ENCODE measurements around the gene TTC13. TPM values are rescaled to one million over a fixed set of nuclear protein-coding genes. Genes with fewer than 3 reads are reported as not detected.
"Not testable (repeated sequence)": the region's sequence is repeated elsewhere in the genome, so short reads cannot be mapped to it uniquely, and the experiment has no call there.

Gene TTC13
- total RNA-seq, 1 donor from 2014 or later, result 20.7 TPM

DNA sequence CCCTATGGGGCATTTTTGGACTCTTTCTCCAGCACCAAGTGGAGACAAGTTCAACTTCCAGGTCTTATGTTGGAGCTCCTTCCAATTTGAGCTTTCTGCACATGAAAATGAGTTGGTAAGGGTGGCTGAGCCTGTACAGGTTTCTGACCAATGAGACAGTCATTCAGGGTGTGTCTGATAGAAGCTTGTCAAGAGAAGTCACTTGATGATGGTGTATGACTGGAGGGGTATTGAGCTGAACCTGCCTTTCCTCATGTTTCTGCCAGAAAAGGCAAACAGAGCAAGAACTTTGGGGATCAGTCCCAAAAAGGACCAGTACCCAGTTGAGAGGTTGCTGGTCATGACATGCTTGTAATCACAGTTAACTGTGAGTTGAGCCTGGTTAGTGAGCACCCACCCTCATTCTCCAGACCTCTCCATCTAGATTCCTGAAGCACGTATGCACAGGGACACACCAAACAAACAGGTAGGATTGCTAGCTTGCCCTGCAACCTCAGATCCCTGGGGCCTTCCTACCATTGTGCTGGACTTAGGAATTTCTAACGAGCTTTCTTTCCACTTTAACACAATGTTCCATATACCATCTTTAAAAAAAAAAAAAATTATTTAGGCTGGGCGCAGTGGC lies 34.8 kb upstream of the TTC13 start:
- H3K9me3 Mint-ChIP-seq, result no peaks in the 10 kb centered on the region
- peaks cover 3% of the 10 kb centered on the region for H3K36me3 Mint-ChIP-seq (ENCODE audit: low read depth)
- H3K27me3 Mint-ChIP-seq (ENCODE audit: insufficient read depth), result no peaks in the 10 kb centered on the region
- no peaks in the 10 kb centered on the region for H3K4me1 Mint-ChIP-seq (ENCODE audit: low read depth)
- H3K27ac Mint-ChIP-seq, result no peak overlapping the region
- intact Hi-C loops (cut with micrococcal nuclease), result no loop called here
- no peak for DNase-seq (ENCODE audit: low spot score)
- no peak overlapping the region for H3K4me3 Mint-ChIP-seq

GRCh38 chr1:231011963-231012362 lies 33.3 kb upstream of the TTC13 start:
- Mint-ChIP-seq H3K4me3 (no peak overlapping the region), H3K27me3 (ENCODE audit: insufficient read depth) (no peaks in the 10 kb centered on the region), H3K36me3 (ENCODE audit: low read depth) (no peaks in the 10 kb centered on the region), H3K4me1 (ENCODE audit: low read depth) (no peaks in the 10 kb centered on the region), H3K9me3 (peaks cover 9% of the 10 kb centered on the region), H3K27ac (no peak overlapping the region)
- DNase-seq (ENCODE audit: low spot score), result no peak
- intact Hi-C loops (cut with micrococcal nuclease), result no loop called here

DNA sequence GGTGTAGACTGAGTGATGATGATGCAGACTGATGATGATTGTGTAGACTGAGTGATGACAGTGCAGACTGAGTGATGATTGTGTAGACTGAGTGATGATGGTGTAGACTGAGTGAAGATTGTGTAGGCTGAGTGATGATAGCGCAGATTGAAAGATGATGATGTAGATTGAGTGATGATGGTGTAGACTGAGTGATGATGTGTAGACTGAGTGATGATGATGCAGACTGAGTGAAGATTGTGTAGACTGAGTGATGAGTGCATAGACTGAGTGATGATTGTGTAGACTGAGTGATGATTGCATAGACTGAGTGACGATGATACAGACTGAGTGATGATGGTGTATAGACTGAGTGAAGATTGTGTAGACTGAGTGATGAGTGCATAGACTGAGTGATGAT lies 32.7 kb upstream of the TTC13 start:
- no peaks in the 10 kb centered on the region for H3K36me3 Mint-ChIP-seq (ENCODE audit: low read depth)
- no peak overlapping the region for H3K4me3 Mint-ChIP-seq
- peaks cover 3% of the 10 kb centered on the region for H3K27me3 Mint-ChIP-seq (ENCODE audit: insufficient read depth)
- intact Hi-C loops (cut with micrococcal nuclease), result no loop called here
- no peak overlapping the region for H3K27ac Mint-ChIP-seq
- H3K4me1 Mint-ChIP-seq (ENCODE audit: low read depth), result no peaks in the 10 kb centered on the region
- DNase-seq (ENCODE audit: low spot score), result no peak
- H3K9me3 Mint-ChIP-seq, result peaks cover 15% of the 10 kb centered on the region

GRCh38 chr1:231007535-231007934 lies 28.9 kb upstream of the TTC13 start:
- H3K36me3 Mint-ChIP-seq (ENCODE audit: low read depth); H3K4me3 Mint-ChIP-seq; H3K4me1 Mint-ChIP-seq (ENCODE audit: low read depth); H3K27ac Mint-ChIP-seq; H3K27me3 Mint-ChIP-seq (ENCODE audit: insufficient read depth); intact Hi-C loops (cut with micrococcal nuclease); DNase-seq (ENCODE audit: low spot score): not testable (repeated sequence)
- H3K9me3 Mint-ChIP-seq, result peaks cover 50% of the 10 kb centered on the region

GRCh38 chr1:231001892-231002291 lies 23.2 kb upstream of the TTC13 start:
- Mint-ChIP-seq H3K27me3 (ENCODE audit: insufficient read depth) (peaks cover 2% of the 10 kb centered on the region), H3K36me3 (ENCODE audit: low read depth) (peaks cover 25% of the 10 kb centered on the region), H3K4me1 (ENCODE audit: low read depth) (no peaks in the 10 kb centered on the region), H3K4me3 (no peak overlapping the region), H3K9me3 (peaks cover 42% of the 10 kb centered on the region), H3K27ac (no peak overlapping the region)
- no peak for DNase-seq (ENCODE audit: low spot score)
- intact Hi-C loops (cut with micrococcal nuclease), result no loop called here

GRCh38 chr1:231000639-231001038 lies 22.0 kb upstream of the TTC13 start:
- peaks cover 30% of the 10 kb centered on the region for H3K9me3 Mint-ChIP-seq
- no peaks in the 10 kb centered on the region for H3K4me1 Mint-ChIP-seq (ENCODE audit: low read depth)
- intact Hi-C loops (cut with micrococcal nuclease), result no loop called here
- H3K36me3 Mint-ChIP-seq (ENCODE audit: low read depth), result peaks cover 32% of the 10 kb centered on the region
- H3K27ac Mint-ChIP-seq, result no peak overlapping the region
- no peak overlapping the region for H3K4me3 Mint-ChIP-seq
- no peak for DNase-seq (ENCODE audit: low spot score)
- no peaks in the 10 kb centered on the region for H3K27me3 Mint-ChIP-seq (ENCODE audit: insufficient read depth)

DNA sequence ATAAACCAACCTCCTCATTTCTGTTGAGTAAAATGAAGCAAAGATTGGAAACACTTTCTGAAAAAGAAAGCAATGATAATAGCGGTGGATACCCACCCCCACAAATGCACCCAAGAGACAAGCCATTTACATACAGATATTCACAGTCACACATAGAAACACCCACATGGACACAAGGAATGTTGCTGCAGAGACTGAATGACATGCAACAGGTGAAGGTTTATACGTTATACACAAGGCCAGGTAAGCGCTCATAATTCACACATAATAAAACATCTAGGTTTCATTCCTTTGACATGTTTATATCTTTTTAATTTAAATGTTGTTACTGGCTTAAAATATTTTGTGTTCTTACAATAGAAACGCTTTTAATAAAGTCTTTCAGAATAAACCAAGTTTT lies 21.5 kb upstream of the TTC13 start:
- intact Hi-C loops (cut with micrococcal nuclease), result no loop called here
- DNase-seq (ENCODE audit: low spot score), result no peak
- Mint-ChIP-seq H3K36me3 (ENCODE audit: low read depth) (peaks cover 29% of the 10 kb centered on the region), H3K27ac (no peak overlapping the region), H3K9me3 (peaks cover 25% of the 10 kb centered on the region), H3K4me3 (no peak overlapping the region), H3K27me3 (ENCODE audit: insufficient read depth) (no peaks in the 10 kb centered on the region), H3K4me1 (ENCODE audit: low read depth) (no peaks in the 10 kb centered on the region)

DNA sequence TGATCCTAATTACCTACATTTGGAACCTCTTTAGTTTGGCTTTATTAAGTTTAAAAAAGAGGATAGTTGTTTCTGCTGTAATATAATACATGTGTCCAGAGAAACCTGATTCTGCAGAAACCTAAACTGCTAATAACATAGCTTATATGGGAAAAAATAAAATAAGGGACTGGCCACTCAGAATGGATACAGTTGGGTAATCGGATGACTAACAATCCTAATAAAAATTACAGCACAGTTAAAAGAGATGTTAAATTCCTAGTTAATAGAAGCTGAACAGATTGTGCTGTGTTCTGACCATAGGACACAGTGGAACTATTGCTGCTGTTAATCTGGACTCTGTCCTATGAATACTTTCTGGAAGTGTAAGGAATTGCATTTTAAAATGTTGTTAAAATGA lies 16.2 kb upstream of the TTC13 start:
- Mint-ChIP-seq H3K9me3 (no peaks in the 10 kb centered on the region), H3K27me3 (ENCODE audit: insufficient read depth) (no peaks in the 10 kb centered on the region), H3K36me3 (ENCODE audit: low read depth) (peaks cover 33% of the 10 kb centered on the region), H3K4me1 (ENCODE audit: low read depth) (no peaks in the 10 kb centered on the region), H3K27ac (no peak overlapping the region), H3K4me3 (no peak overlapping the region)
- DNase-seq (ENCODE audit: low spot score), result no peak
- intact Hi-C loops (cut with micrococcal nuclease), result no loop called here

DNA sequence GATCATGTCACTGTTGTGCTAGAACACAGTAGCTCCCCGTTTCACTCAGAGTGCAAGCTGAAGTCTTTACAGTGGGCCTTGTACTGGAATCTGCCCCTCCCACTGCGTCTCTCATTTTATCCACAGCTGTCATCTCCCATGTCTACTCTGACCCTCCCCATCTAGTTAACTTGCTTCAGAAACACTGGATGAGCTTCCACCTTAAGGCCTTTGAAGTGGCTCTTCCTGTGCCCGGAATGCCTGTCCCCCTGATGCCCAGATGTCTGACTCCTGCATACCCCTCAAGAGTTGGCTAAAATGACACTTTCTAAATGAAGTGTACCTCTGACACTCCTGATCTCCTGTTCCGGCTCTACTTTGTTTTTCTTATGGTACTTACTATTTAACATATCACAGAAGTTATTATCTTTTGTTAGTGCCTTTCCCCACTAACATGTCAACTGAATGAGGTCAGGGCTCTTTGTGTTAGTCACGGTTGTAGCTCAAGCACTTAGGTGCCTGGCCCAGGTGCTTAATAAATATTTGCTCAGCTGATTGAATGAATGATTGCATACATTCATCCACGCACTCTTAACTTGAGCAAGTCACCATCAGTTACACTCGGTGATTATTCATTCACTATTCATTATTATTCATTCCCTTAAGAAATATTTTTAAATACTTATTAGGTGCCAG lies 13.6 kb upstream of the TTC13 start:
- Mint-ChIP-seq H3K27me3 (ENCODE audit: insufficient read depth) (no peaks in the 10 kb centered on the region), H3K4me1 (ENCODE audit: low read depth) (no peaks in the 10 kb centered on the region), H3K9me3 (no peaks in the 10 kb centered on the region), H3K4me3 (no peak overlapping the region), H3K36me3 (ENCODE audit: low read depth) (peaks cover 22% of the 10 kb centered on the region), H3K27ac (no peak overlapping the region)
- no peak for DNase-seq (ENCODE audit: low spot score)
- intact Hi-C loops (cut with micrococcal nuclease), result no loop called here

- no peak overlapping the region for H3K27ac Mint-ChIP-seq
- H3K27me3 Mint-ChIP-seq (ENCODE audit: insufficient read depth), result no peaks in the 10 kb centered on the region
- H3K4me3 Mint-ChIP-seq, result no peak overlapping the region
- peaks cover 12% of the 10 kb centered on the region for H3K36me3 Mint-ChIP-seq (ENCODE audit: low read depth)
- no peaks in the 10 kb centered on the region for H3K4me1 Mint-ChIP-seq (ENCODE audit: low read depth)
- no peak for DNase-seq (ENCODE audit: low spot score)
- H3K9me3 Mint-ChIP-seq, result no peaks in the 10 kb centered on the region
- intact Hi-C loops (cut with micrococcal nuclease), result no loop called here
Measured at GRCh38 chr1:230987448-230987847, 8.8 kb upstream of the TTC13 start.

- intact Hi-C loops (cut with micrococcal nuclease), result no loop called here
- no peaks in the 10 kb centered on the region for H3K9me3 Mint-ChIP-seq
- H3K4me1 Mint-ChIP-seq (ENCODE audit: low read depth), result no peaks in the 10 kb centered on the region
- H3K36me3 Mint-ChIP-seq (ENCODE audit: low read depth), result peaks cover 8% of the 10 kb centered on the region
- no peak overlapping the region for H3K27ac Mint-ChIP-seq
- no peak overlapping the region for H3K4me3 Mint-ChIP-seq
- no peaks in the 10 kb centered on the region for H3K27me3 Mint-ChIP-seq (ENCODE audit: insufficient read depth)
- no peak for DNase-seq (ENCODE audit: low spot score)
Measured at GRCh38 chr1:230986976-230987375, 8.3 kb upstream of the TTC13 start.

DNA sequence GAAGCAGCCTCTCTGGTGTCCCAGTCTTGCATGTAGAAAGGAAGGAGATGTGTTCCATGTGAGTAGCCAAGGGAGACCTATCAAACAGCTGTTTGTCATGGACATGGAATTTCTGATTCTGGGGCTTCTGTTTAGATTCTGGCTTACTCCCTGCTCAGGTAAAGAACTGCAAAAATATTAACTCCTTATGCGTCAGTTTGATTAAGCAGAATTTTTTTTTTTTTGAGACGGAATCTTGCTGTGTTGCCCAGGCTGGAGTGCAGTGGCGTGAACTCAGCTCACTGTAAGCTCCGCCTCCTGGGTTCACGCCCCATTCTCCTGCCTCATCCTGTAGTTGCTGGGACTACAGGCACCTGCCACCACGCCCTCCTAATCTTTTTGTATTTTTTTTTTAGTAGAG lies 7.0 kb upstream of the TTC13 start:
- Mint-ChIP-seq H3K36me3 (ENCODE audit: low read depth) (peaks cover 2% of the 10 kb centered on the region), H3K27ac (no peak overlapping the region), H3K4me3 (no peak overlapping the region), H3K9me3 (no peaks in the 10 kb centered on the region), H3K4me1 (ENCODE audit: low read depth) (no peaks in the 10 kb centered on the region), H3K27me3 (ENCODE audit: insufficient read depth) (no peaks in the 10 kb centered on the region)
- DNase-seq (ENCODE audit: low spot score), result no peak
- intact Hi-C loops (cut with micrococcal nuclease), result no loop called here

DNA sequence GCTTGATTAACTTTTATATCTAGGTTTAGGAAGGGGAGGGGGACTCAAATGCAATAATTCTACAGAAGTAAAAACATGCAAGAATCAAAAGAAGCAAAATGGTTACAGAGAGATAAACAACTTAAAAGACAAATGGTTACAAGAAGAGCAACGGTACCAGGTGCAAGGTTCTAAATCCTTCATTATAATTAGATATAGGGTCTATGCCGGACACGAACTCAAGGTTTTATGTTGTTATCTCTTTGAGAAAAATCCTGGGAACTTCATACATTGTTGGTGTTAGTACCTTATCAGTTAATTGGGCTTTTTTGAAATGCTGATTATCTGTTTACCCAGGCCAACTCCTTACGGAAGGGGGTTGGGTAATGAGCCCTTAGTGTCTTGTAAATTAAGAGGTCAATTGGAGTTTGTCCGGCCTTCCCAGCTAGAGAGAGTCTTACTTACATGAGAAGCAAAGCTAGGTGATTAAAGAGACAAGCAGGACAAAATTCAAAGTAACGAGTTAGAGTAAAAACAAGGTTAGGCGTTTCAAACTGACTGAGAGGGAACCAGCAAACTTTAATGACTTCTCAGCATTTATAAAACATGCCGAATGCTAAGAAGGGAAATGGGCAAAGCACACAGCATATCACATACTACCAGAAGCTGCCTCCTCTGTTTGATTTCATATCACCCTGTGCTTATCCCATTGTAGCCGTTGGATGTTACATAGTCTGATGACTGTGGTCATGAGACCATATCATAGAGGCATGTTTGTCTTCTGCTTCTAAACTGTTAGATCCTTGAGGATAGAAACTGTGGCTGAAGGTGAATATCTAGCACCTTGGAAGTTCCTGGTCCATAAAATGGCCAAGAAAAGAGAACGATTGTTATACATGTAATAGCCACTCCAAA lies 6.2 kb upstream of the TTC13 start:
- H3K27ac Mint-ChIP-seq; H3K4me1 Mint-ChIP-seq (ENCODE audit: low read depth); DNase-seq (ENCODE audit: low spot score); H3K4me3 Mint-ChIP-seq; intact Hi-C loops (cut with micrococcal nuclease); H3K9me3 Mint-ChIP-seq; H3K27me3 Mint-ChIP-seq (ENCODE audit: insufficient read depth); H3K36me3 Mint-ChIP-seq (ENCODE audit: low read depth): not testable (repeated sequence)
